ENCODE data around the gene SMIM31.

Gene SMIM31

GRCh38 chr4:164789047-164789446 is 35.1 kb downstream of the SMIM31 start:
- DNase-seq, result no peak

- no peak for DNase-seq
Measured at GRCh38 chr4:164790249-164790648, 36.3 kb downstream of the SMIM31 start.

GRCh38 chr4:164799410-164799809 is 45.5 kb downstream of the SMIM31 start:
- no peak for DNase-seq

GRCh38 chr4:164800786-164801185 is 46.9 kb downstream of the SMIM31 start:
- DNase-seq, result no peak

GRCh38 chr4:164802301-164802901 is 48.5 kb downstream of the SMIM31 start:
- no peak for DNase-seq

- DNase-seq, result no peak
Measured at GRCh38 chr4:164803702-164804101, 49.8 kb downstream of the SMIM31 start.

GRCh38 chr4:164807611-164808010 is 53.7 kb downstream of the SMIM31 start:
- no peak for DNase-seq

GRCh38 chr4:164813554-164813953 is 59.6 kb downstream of the SMIM31 start:
- DNase-seq, result no peak

- no peak for DNase-seq
Measured at GRCh38 chr4:164815711-164816110, 61.8 kb downstream of the SMIM31 start.

GRCh38 chr4:164819366-164819765 is 65.4 kb downstream of the SMIM31 start:
- no peak for DNase-seq

GRCh38 chr4:164821711-164822110 is 67.8 kb downstream of the SMIM31 start:
- DNase-seq, result no peak

GRCh38 chr4:164824581-164824980 is 70.7 kb downstream of the SMIM31 start:
- DNase-seq, result no peak

GRCh38 chr4:164828955-164829354 is 75.0 kb downstream of the SMIM31 start:
- DNase-seq, result no peak

- DNase-seq, result peak in 2 of 3 experiments; percentile 54 to 92
Measured at GRCh38 chr4:164846566-164846965, 92.6 kb downstream of the SMIM31 start.

GRCh38 chr4:164847016-164847415 is 93.1 kb downstream of the SMIM31 start:
- DNase-seq, result peak in 1 of 3 experiments; percentile 36

- peak in 2 of 3 experiments; percentile 63 to 89 for DNase-seq
Measured at GRCh38 chr4:164847967-164848649, 94.2 kb downstream of the SMIM31 start.
